Measurements from ENCODE around the gene PRKAG1.
A peak's percentile ranks its signal among the peaks of the same experiment; 100 is the strongest.

The PRKAG1 gene

DNA sequence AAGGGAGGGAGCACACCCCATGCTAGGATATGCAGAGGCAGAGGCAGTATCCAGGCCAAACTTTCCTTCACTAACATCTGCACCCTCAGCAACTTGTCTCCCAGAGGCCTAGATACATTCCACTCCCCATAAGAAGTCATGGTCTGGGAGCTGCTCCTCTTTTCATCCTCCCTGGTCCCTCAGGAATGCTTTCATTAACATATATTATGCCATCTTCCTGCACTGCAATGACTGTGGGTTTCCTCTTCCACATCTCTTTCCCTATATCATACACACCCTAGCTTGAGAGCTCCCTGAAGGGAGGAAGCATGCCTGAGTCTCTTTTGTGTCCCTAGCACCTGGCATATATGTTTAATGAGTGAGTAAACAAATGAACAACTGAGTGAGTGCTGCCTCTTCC lies 28.0 kb downstream of the PRKAG1 start:
- H3K27me3 ChIP-seq (ENCODE audit: insufficient read depth, low read length), result peaks cover 4% of the 10 kb centered on the region
- no peak overlapping the region for H3K4me2 ChIP-seq (ENCODE audit: low read length)
- no peaks in the 10 kb centered on the region for H3K9me2 ChIP-seq (ENCODE audit: low read depth, low read length)
- H3K9ac ChIP-seq (ENCODE audit: low read length), result no peak overlapping the region
- H3K36me3 ChIP-seq (ENCODE audit: insufficient read depth, low read length), result no peaks in the 10 kb centered on the region
- no peaks in the 10 kb centered on the region for H3K4me1 ChIP-seq (ENCODE audit: insufficient read depth, low read length, severe bottlenecking)
- no peaks in the 10 kb centered on the region for H3K79me2 ChIP-seq (ENCODE audit: insufficient read depth, low read length)
- H3K9me3 ChIP-seq (ENCODE audit: low read length), result no peaks in the 10 kb centered on the region
- H3K4me3 ChIP-seq (ENCODE audit: low read depth, low read length, poor library complexity, severe bottlenecking), result no peak overlapping the region
- no peak overlapping the region for H2AFZ ChIP-seq (ENCODE audit: low read length)
- H3F3A ChIP-seq (ENCODE audit: insufficient read depth, low read length), result no peaks in the 10 kb centered on the region
- H4K20me1 ChIP-seq (ENCODE audit: insufficient read depth, low read length), result no peaks in the 10 kb centered on the region
- TF ChIP-seq EZH2 (IDR thresholded peaks at IDR 0.05; ENCODE audit: borderline replicate concordance, low read length), result no peak
- TF ChIP-seq, protein P1, sequence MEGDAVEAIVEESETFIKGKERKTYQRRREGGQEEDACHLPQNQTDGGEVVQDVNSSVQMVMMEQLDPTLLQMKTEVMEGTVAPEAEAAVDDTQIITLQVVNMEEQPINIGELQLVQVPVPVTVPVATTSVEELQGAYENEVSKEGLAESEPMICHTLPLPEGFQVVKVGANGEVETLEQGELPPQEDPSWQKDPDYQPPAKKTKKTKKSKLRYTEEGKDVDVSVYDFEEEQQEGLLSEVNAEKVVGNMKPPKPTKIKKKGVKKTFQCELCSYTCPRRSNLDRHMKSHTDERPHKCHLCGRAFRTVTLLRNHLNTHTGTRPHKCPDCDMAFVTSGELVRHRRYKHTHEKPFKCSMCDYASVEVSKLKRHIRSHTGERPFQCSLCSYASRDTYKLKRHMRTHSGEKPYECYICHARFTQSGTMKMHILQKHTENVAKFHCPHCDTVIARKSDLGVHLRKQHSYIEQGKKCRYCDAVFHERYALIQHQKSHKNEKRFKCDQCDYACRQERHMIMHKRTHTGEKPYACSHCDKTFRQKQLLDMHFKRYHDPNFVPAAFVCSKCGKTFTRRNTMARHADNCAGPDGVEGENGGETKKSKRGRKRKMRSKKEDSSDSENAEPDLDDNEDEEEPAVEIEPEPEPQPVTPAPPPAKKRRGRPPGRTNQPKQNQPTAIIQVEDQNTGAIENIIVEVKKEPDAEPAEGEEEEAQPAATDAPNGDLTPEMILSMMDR (IDR thresholded peaks at IDR 0.05; ENCODE audit: low read length), result no peak
- H3K27ac ChIP-seq (ENCODE audit: low read depth, low read length, poor library complexity, severe bottlenecking), result no peak overlapping the region

DNA sequence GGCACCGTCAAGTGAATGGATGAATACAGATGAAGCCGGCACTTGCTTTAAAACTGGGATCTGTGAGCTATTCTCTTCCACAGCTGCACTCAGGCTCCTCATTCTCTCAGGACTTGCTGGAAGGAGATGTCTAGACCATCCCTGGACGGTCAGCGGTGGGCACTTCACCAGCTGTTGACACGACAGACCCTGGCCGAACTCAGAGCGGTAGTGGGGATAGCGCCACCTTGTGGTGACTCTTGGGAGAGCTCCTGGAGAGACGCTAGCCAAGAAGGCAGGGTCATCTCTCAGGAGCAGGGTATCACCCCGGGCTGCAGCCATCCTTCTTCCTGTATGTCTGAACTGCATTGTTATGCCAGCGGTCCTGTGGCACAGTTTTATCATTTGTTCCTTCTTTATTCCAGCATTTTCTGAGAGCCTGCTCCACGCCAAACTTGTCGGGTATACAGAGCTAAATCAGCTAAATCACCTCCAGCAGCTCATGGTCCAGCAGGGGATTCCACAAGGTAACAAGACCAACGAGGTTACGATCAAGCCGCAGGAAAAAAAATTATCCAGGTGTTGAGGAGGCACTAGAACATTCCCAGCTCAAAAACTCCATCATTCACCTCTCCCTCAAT lies 30.4 kb downstream of the PRKAG1 start:
- H3K4me3 ChIP-seq (ENCODE audit: low read depth, low read length, poor library complexity, severe bottlenecking), result no peak overlapping the region
- no peak overlapping the region for H3K27ac ChIP-seq (ENCODE audit: low read depth, low read length, poor library complexity, severe bottlenecking)
- no peaks in the 10 kb centered on the region for H3K36me3 ChIP-seq (ENCODE audit: insufficient read depth, low read length)
- no peak for TF ChIP-seq EZH2 (IDR thresholded peaks at IDR 0.05; ENCODE audit: borderline replicate concordance, low read length)
- TF ChIP-seq, protein P1 (IDR thresholded peaks at IDR 0.05; ENCODE audit: low read length), result peak; percentile 89
- H3K79me2 ChIP-seq (ENCODE audit: insufficient read depth, low read length), result no peaks in the 10 kb centered on the region
- H2AFZ ChIP-seq (ENCODE audit: low read length), result no peak overlapping the region
- H3F3A ChIP-seq (ENCODE audit: insufficient read depth, low read length), result no peaks in the 10 kb centered on the region
- no peaks in the 10 kb centered on the region for H3K9me2 ChIP-seq (ENCODE audit: low read depth, low read length)
- no peaks in the 10 kb centered on the region for H3K4me1 ChIP-seq (ENCODE audit: insufficient read depth, low read length, severe bottlenecking)
- H3K4me2 ChIP-seq (ENCODE audit: low read length), result no peak overlapping the region
- H3K27me3 ChIP-seq (ENCODE audit: insufficient read depth, low read length), result peaks cover 4% of the 10 kb centered on the region
- no peaks in the 10 kb centered on the region for H3K9me3 ChIP-seq (ENCODE audit: low read length)
- no peaks in the 10 kb centered on the region for H4K20me1 ChIP-seq (ENCODE audit: insufficient read depth, low read length)
- no peak overlapping the region for H3K9ac ChIP-seq (ENCODE audit: low read length)

DNA sequence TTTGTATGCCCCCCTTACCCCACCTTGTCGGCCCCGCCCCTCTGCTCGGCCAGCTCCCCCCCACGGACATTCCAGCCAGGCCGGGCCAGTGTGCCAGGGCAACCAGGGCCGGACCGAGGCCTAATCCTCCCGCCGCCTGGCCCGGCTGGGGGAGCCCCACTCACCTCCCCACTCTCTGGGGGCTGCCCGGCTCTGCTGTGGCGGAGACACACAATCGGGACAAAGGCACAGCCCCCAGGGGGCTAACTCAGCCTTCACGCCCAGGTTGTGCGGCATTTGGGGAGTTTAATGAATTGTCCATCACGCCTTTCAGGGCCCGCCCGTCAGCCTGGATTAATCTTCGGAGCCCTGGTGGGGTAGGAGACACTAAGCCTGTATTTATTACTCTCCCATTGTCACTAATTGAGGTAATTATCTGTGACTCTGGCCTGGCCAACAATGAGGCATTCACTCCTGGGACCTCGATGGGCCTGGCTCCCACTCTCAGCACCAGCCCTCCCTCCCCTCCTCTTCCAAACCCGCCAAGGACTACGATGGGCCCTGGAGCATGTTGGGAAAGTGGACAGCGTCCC lies 31.8 kb downstream of the PRKAG1 start:
- no peaks in the 10 kb centered on the region for H3K4me1 ChIP-seq (ENCODE audit: insufficient read depth, low read length, severe bottlenecking)
- H3K27me3 ChIP-seq (ENCODE audit: insufficient read depth, low read length), result peaks cover 4% of the 10 kb centered on the region

More for the DNA sequence above, 31.8 kb downstream of the PRKAG1 start:
- Histone ChIP-seq H3K9me2 (ENCODE audit: low read depth, low read length) (no peaks in the 10 kb centered on the region), H3K9ac (ENCODE audit: low read length) (no peak overlapping the region), H3F3A (ENCODE audit: insufficient read depth, low read length) (no peaks in the 10 kb centered on the region), H3K9me3 (ENCODE audit: low read length) (no peaks in the 10 kb centered on the region), H4K20me1 (ENCODE audit: insufficient read depth, low read length) (no peaks in the 10 kb centered on the region), H3K4me2 (ENCODE audit: low read length) (no peak overlapping the region), H3K79me2 (ENCODE audit: insufficient read depth, low read length) (no peaks in the 10 kb centered on the region), H3K36me3 (ENCODE audit: insufficient read depth, low read length) (no peaks in the 10 kb centered on the region), H3K27ac (ENCODE audit: low read depth, low read length, poor library complexity, severe bottlenecking) (no peak overlapping the region), H3K4me3 (ENCODE audit: low read depth, low read length, poor library complexity, severe bottlenecking) (no peak overlapping the region), H2AFZ (ENCODE audit: low read length) (no peak overlapping the region)
- TF ChIP-seq, protein P1 (IDR thresholded peaks at IDR 0.05; ENCODE audit: low read length), result no peak
